NT2/D1 (cell line): ENCODE results near the gene PDE9A.

Source experiments
- SUZ12 ChIP-seq: IDR thresholded peaks from 2 replicates; pipeline ENCODE4 v1.6.1; 2011; ENCODE audit not compliant: insufficient read length, insufficient read depth; ENCODE audit errors: extremely low read depth
- YY1 ChIP-seq: IDR thresholded peaks from 2 replicates; pipeline ENCODE4 v1.6.1; 2011; ENCODE audit not compliant: insufficient read length, insufficient read depth
- ZNF274 ChIP-seq: IDR thresholded peaks from 2 replicates; pipeline ENCODE4 v1.6.1; 2011; ENCODE audit warnings: mild to moderate bottlenecking, low read depth, low read length

DNA sequence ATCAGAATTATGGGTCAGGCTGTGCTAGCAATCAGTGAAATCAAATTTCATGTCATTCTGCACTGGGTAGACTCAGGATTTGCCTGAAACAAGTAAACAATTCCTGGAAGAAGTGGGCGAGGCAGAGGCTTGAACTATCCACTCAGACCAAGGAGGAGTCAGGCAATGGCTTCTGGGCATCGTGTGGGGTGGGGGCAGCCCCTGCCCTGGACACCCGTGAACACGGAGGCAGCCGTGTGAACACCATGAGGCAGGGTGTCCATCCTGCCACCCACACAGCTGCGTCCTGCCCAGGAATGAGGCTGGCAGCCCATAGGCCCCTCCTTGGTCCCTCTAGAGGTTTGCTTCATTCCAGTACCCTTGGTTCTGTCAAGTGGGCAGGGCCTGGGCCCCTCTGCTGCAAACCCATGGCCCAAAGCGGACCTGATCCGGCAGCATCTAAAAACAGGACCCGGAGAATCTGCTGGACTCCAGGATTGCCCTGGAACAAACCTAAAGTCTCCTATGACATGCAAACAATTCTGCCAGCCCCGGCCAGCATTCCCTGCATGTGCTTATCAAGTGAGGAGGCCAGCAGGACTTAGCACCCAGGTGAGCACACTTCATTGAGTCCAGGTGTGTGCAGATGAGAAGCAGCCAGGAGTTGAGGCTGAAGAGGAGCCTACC, 69.5 kb downstream of the PDE9A start:
- TF ChIP-seq ZNF274 (no peak), SUZ12 (no peak), YY1 (no peak)
